BLaER1 treated with 17β-estradiol and CSF1 and Interleukin-3, amounts not matched to agents 10 nM and 100 nM (cell line): ENCODE data around the gene ZNF423.

ENCODE experiments used
- H3K27ac ChIP-seq, 11 experiments: shearing (Covaris generic); formaldehyde crosslinking; 2 replicates each; pipeline ENCODE4 v1.8.1; 2022
- H3K27me3 ChIP-seq, 11 experiments: shearing (Covaris generic); formaldehyde crosslinking; 2 replicates each; pipeline ENCODE4 v1.8.1; 2022
- H3K36me3 ChIP-seq, 11 experiments: shearing (Covaris generic); formaldehyde crosslinking; 2 replicates each; pipeline ENCODE4 v1.8.1; 2022
- H3K4me1 ChIP-seq, 10 experiments: shearing (Covaris generic); formaldehyde crosslinking; 2 replicates each; pipeline ENCODE4 v1.8.1; 2022
- H3K4me2 ChIP-seq, 11 experiments: shearing (Covaris generic); formaldehyde crosslinking; 2 replicates each; pipeline ENCODE4 v1.8.1; 2022
- H3K4me3 ChIP-seq, 10 experiments: shearing (Covaris generic); formaldehyde crosslinking; 2 replicates each; pipeline ENCODE4 v1.8.1; 2022
- H3K9ac ChIP-seq, 11 experiments: shearing (Covaris generic); formaldehyde crosslinking; 2 replicates each; pipeline ENCODE4 v1.8.1; 2022
- H3K9me3 ChIP-seq, 11 experiments: shearing (Covaris generic); formaldehyde crosslinking; replicated peaks in 1 of 11; 2 replicates each; pipeline ENCODE4 v1.8.1; 2022
- H4K20me1 ChIP-seq, 11 experiments: shearing (Covaris generic); formaldehyde crosslinking; 2 replicates each; pipeline ENCODE4 v1.8.1; 2022
- Cebpa-rat ChIP-seq, 11 experiments: shearing (Covaris generic); IDR thresholded peaks; 2 replicates each; pipeline ENCODE4 v1.8.1; 2022

ZNF423 gene

DNA sequence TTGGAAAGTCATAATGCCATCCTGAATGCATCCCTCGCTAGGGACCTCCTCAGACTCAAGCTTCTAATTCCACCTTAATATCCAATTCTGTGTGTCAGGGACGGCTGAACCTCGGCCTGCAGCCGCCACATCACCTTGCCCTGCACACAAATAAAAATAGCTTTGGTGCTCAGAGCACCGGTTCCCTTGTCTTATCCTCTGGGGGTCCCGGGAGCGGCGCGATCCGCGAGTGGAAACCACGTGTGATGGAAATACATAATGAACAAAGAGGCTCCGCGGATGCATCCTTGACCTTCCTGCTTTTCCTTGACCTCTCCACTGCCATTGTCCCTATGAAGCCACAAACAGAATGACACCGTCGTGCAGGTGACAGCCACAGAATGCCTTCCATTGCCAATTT, 143.4 kb downstream of the ZNF423 start:
- Histone ChIP-seq H3K4me2 (peak overlapping the region in 8 of 11 experiments; percentile 2 to 65 (median 52); a peak in 15 of 22 replicates), H3K27ac (no peak overlapping the region), H3K4me1 (peaks cover 0 to 65% (median 49%) of the 10 kb centered on the region in 10 experiments; a peak in 14 of 20 replicates), H4K20me1 (peaks cover 0 to 11% (median 0%) of the 10 kb centered on the region in 11 experiments; a peak in 4 of 22 replicates), H3K27me3 (no peaks in the 10 kb centered on the region), H3K9me3 (no peaks in the 10 kb centered on the region), H3K4me3 (no peak overlapping the region), H3K36me3 (no peaks in the 10 kb centered on the region; a peak in 1 of 22 replicates), H3K9ac (no peak overlapping the region)
- TF ChIP-seq Cebpa-rat (IDR thresholded peaks at IDR 0.05), result no peak

DNA sequence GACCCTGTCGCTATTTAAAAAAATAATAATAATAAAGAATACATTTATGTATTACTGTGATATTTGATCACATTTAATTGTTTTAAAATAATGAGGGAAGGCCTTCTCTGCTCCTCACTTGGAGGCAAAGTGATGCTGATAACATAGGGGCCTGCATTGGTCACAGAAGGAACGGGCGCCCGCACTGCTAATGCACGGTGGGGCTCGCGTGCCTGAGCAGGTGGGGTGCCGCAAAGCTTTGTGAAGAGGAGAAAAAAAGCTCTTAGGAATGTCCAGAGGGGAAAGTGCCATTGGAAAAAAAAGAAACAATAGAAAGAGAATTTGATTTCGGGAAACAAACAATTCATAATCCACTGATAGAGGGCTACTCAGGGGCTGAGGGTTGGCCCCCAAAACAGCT, 143.8 kb downstream of the ZNF423 start:
- no peaks in the 10 kb centered on the region for H3K9me3 ChIP-seq
- no peaks in the 10 kb centered on the region for H3K36me3 ChIP-seq
- no peak overlapping the region for H3K9ac ChIP-seq
- H3K4me1 ChIP-seq, result peaks cover 0 to 69% (median 49%) of the 10 kb centered on the region in 10 experiments; a peak in 14 of 20 replicates
- H3K4me3 ChIP-seq, result no peak overlapping the region
- peaks cover 0 to 11% (median 0%) of the 10 kb centered on the region in 11 experiments; a peak in 4 of 22 replicates for H4K20me1 ChIP-seq
- no peaks in the 10 kb centered on the region for H3K27me3 ChIP-seq
- TF ChIP-seq Cebpa-rat (IDR thresholded peaks at IDR 0.05), result no peak
- H3K27ac ChIP-seq, result no peak overlapping the region
- H3K4me2 ChIP-seq, result peak overlapping the region in 8 of 11 experiments; percentile 2 to 65 (median 52); a peak in 13 of 22 replicates

DNA sequence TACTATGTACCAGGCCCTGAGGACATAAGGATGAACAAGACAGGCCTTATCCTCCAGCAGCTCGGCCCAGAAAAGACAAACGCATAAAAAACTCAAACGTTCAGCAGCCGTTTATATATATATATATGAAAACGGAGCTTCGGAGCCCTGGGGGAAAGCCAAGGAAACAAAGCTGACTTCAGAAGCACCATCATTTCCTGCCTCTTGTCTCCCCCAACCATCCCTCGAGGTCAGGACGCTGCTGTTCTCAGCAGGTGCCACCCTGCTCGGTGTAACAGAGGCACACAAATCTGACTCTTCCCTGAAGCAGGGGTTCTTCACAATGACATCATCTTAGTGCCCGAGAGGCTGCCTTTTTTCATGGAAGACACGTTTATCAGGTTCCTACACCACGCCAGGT, 146.9 kb downstream of the ZNF423 start:
- Histone ChIP-seq H3K9me3 (no peaks in the 10 kb centered on the region), H3K27me3 (no peaks in the 10 kb centered on the region), H3K4me1 (peaks cover 9 to 98% (median 61%) of the 10 kb centered on the region in 10 experiments), H3K9ac (peak overlapping the region in 4 of 11 experiments; percentile 0 to 21 (median 14); a peak in 3 of 22 replicates), H3K4me2 (peak overlapping the region in 8 of 11 experiments; percentile 47 to 83 (median 60); a peak in 16 of 22 replicates), H3K36me3 (no peaks in the 10 kb centered on the region), H4K20me1 (peaks cover 0 to 12% (median 0%) of the 10 kb centered on the region in 11 experiments; a peak in 4 of 22 replicates), H3K27ac (peak overlapping the region in 1 of 11 experiments; percentile 45; a peak in 3 of 22 replicates), H3K4me3 (no peak overlapping the region; a peak in 1 of 20 replicates)
- TF ChIP-seq Cebpa-rat (IDR thresholded peaks at IDR 0.05), result no peak

DNA sequence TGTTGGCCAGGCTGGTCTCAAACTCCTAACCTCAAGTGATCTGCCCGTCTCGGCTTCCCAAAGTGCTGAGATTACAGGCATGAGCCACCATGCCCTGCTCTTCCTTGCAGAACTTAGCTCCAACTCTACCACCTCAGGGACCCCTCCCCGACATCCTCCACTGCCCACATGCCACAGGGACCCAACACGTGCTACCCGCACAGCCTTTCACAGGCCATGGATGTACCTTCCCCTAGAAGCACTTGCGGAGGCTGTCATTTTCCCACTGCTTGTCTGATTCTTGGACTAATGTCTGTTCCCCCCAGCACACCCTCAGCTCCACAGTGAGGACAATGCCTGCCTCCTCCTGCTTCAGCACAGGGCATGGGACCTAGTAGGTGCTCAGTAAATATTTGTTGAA, 147.4 kb downstream of the ZNF423 start:
- Histone ChIP-seq H3K4me3 (no peak overlapping the region), H3K36me3 (no peaks in the 10 kb centered on the region), H3K4me1 (peaks cover 15 to 99% (median 64%) of the 10 kb centered on the region in 10 experiments), H3K27ac (peak overlapping the region in 3 of 11 experiments; percentile 19 to 48 (median 45); a peak in 5 of 22 replicates), H4K20me1 (peaks cover 0 to 18% (median 0%) of the 10 kb centered on the region in 11 experiments; a peak in 4 of 22 replicates), H3K27me3 (no peaks in the 10 kb centered on the region), H3K9ac (peak overlapping the region in 3 of 11 experiments; percentile 0 to 21 (median 7); a peak in 2 of 22 replicates), H3K9me3 (no peaks in the 10 kb centered on the region), H3K4me2 (peak overlapping the region in 8 of 11 experiments; percentile 47 to 83 (median 60); a peak in 16 of 22 replicates)
- TF ChIP-seq Cebpa-rat (IDR thresholded peaks at IDR 0.05), result no peak

DNA sequence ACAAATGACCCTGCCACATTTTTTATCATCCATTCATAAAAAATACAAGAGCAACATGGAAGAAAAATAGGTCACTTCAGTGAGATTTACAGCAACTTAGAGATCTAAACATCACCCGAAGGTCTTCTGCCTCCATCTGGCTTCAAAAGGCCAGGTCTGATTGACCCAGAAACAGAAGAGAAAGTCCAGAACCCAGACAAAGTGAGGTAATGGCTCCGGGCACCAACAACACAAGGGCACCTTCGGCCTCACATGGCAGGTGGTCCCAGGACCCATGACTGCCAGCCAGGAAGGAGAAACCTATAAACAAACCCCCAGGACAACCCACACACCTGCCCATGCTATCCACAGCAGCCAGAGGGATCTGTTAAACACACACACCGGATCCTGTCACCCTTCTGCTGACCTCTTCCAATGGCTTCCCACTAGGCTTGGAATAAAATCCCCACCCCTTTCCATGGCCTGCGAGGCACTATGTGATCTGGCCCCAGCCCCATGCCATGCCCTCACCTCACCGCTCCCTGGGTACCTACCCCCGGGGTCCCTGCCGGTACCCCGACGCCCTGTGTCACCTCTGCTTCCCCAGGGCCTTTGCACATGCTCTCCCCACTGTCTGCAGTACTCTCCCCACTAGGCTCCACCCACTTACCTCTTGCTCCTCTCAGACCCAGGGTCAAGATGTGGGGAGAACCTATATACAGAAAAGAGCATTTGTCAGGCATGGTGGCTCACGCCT, 149.1 kb downstream of the ZNF423 start:
- H3K27me3 ChIP-seq, result peaks cover 0 to 14% (median 0%) of the 10 kb centered on the region in 11 experiments; a peak in 4 of 22 replicates
- no peaks in the 10 kb centered on the region for H3K36me3 ChIP-seq
- peak overlapping the region in 3 of 11 experiments; percentile 4 to 23 (median 18); a peak in 2 of 22 replicates for H3K4me2 ChIP-seq
- H3K9ac ChIP-seq, result no peak overlapping the region
- H3K27ac ChIP-seq, result peak overlapping the region in 1 of 11 experiments; percentile 16; a peak in 1 of 22 replicates
- peaks cover 0 to 27% (median 0%) of the 10 kb centered on the region in 11 experiments; a peak in 3 of 22 replicates for H4K20me1 ChIP-seq
- H3K4me1 ChIP-seq, result peaks cover 32 to 99% (median 66%) of the 10 kb centered on the region in 10 experiments
- H3K4me3 ChIP-seq, result no peak overlapping the region
- no peaks in the 10 kb centered on the region for H3K9me3 ChIP-seq
- TF ChIP-seq Cebpa-rat (IDR thresholded peaks at IDR 0.05), result no peak

DNA sequence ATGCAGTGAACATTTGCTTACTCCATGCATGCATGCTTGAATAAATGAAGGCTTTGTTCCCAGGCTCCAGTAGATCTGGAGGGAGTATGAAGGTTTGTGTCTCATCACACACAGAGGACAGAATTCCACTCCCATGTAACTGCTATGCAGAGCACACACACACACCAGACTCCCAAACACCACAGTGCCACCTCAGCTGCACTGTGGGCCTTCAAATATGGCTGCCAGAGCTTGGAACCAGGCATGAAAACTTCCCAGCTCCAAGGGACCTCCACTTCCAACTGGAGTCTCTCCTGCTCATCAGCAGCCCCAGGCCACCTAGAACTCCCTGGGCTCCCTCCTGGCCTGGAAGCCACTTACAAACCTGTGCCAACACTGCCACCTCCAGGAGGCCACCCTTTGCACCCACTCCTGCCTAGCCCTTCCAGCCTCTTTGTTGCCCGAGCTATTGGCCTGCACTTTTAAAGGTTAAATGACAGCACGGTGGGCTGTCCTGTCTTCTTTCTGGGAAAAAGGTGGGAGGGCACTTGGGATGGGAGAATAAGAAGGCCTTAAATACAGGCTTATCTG, 151.2 kb downstream of the ZNF423 start:
- H3K9ac ChIP-seq, result no peak overlapping the region
- H3K27me3 ChIP-seq, result peaks cover 0 to 29% (median 0%) of the 10 kb centered on the region in 11 experiments; a peak in 4 of 22 replicates
- peak overlapping the region; percentile 58 to 96 (median 89); a peak in 20 of 22 replicates for H3K4me2 ChIP-seq
- H3K4me3 ChIP-seq, result no peak overlapping the region
- 0 out of 22 replicates have a peak, but pooled peaks cover 0 to 18% (median 0%) of the 10 kb centered on the region in 11 experiments for H4K20me1 ChIP-seq
- TF ChIP-seq Cebpa-rat (IDR thresholded peaks at IDR 0.05), result no peak
- H3K27ac ChIP-seq, result no peak overlapping the region
- H3K9me3 ChIP-seq, result no peaks in the 10 kb centered on the region
- H3K36me3 ChIP-seq, result no peaks in the 10 kb centered on the region
- H3K4me1 ChIP-seq, result peaks cover 53 to 99% (median 74%) of the 10 kb centered on the region in 10 experiments

DNA sequence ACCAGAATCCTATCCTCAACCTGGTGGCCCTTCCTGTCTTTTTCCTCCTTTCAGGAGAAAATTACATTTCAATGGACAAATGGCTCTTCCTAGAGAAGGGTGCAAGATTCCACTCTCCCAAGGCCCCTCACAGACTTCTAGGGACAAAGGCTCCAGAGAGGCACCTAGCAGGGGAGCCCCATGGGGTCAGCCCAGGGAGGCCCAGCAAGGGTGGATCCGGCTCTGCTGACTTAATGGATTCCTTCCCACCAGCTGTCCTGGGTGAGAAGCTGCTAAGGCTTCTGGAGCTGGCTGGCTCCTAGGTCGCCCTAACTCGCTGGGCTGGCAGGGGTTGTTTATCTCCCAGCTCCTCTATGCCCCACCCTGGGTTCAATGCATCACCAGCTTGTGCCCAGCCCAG, 152.4 kb downstream of the ZNF423 start:
- H3K4me1 ChIP-seq, result peaks cover 64 to 99% (median 74%) of the 10 kb centered on the region in 10 experiments
- peak overlapping the region in 3 of 11 experiments; percentile 13 to 85 (median 44); a peak in 2 of 22 replicates for H3K27ac ChIP-seq
- peak overlapping the region in 4 of 11 experiments; percentile 1 to 83 (median 82); a peak in 5 of 22 replicates for H3K9ac ChIP-seq
- no peaks in the 10 kb centered on the region for H3K36me3 ChIP-seq
- peak overlapping the region in 2 of 10 experiments; percentile 2 to 34; a peak in 3 of 20 replicates for H3K4me3 ChIP-seq
- TF ChIP-seq Cebpa-rat (IDR thresholded peaks at IDR 0.05), result no peak
- H3K27me3 ChIP-seq, result peaks cover 0 to 29% (median 0%) of the 10 kb centered on the region in 11 experiments; a peak in 4 of 22 replicates
- H3K9me3 ChIP-seq, result no peaks in the 10 kb centered on the region
- 0 out of 22 replicates have a peak, but pooled peaks cover 0 to 18% (median 0%) of the 10 kb centered on the region in 11 experiments for H4K20me1 ChIP-seq
- H3K4me2 ChIP-seq, result peak overlapping the region in 10 of 11 experiments; percentile 74 to 96 (median 90); a peak in 21 of 22 replicates

DNA sequence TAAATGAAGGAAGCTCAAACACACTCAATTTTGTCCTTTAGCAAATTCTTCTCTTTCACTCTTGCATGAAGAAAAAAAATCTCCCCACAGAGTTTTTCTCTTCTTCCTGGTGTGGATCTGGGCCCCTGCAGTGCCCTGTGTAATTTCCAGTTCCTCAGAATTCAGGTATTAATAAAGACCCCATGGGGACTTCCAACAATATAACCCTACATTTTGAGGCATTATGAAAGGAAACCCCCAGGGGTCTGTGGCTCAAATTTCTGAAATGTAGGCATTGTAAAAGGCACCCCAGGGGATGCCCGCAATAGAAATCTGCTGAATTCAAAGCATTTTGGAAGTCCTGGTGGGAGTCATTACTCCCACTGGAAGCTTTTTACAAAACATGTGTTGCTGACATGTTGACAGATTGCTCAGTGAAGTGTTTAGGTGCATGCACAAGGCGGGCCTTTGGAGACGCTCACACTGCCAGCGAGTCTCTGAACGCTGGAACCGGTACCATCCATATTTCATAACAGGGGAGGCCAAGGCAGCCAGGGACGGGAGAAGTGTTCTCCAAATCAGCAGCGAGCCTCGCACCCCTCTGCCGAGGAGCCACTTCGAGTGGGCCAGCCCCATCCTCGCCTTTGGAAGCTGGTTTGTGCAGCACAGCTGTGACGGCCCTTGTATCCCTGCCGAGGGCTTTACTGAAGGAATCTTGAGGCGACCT, 154.0 kb downstream of the ZNF423 start:
- peak in 3 of 11 experiments; percentile 72 to 95 (median 75); a peak in 6 of 22 replicates for TF ChIP-seq Cebpa-rat (IDR thresholded peaks at IDR 0.05)
- H3K4me1 ChIP-seq, result peaks cover 66 to 99% (median 83%) of the 10 kb centered on the region in 10 experiments
- peaks cover 0 to 29% (median 0%) of the 10 kb centered on the region in 11 experiments; a peak in 5 of 22 replicates for H3K27me3 ChIP-seq
- peak overlapping the region in 8 of 11 experiments; percentile 7 to 83 (median 58); a peak in 9 of 22 replicates for H3K9ac ChIP-seq
- H3K4me2 ChIP-seq, result peak overlapping the region; percentile 73 to 96 (median 89)
- H3K9me3 ChIP-seq, result no peaks in the 10 kb centered on the region
- H3K36me3 ChIP-seq, result no peaks in the 10 kb centered on the region
- 0 out of 22 replicates have a peak, but pooled peaks cover 0 to 18% (median 0%) of the 10 kb centered on the region in 11 experiments for H4K20me1 ChIP-seq
- H3K27ac ChIP-seq, result peak overlapping the region in 6 of 11 experiments; percentile 17 to 89 (median 85); a peak in 9 of 22 replicates
- peak overlapping the region in 6 of 10 experiments; percentile 13 to 55 (median 38); a peak in 8 of 20 replicates for H3K4me3 ChIP-seq
